Measurements from ENCODE around the gene INF2. TPM values are rescaled to one million over a fixed set of nuclear protein-coding genes. Genes with fewer than 3 reads are reported as not detected.

The INF2 gene
- total RNA-seq, 4 donors from 2014 or later: 187 to 510 (median 205) TPM

DNA sequence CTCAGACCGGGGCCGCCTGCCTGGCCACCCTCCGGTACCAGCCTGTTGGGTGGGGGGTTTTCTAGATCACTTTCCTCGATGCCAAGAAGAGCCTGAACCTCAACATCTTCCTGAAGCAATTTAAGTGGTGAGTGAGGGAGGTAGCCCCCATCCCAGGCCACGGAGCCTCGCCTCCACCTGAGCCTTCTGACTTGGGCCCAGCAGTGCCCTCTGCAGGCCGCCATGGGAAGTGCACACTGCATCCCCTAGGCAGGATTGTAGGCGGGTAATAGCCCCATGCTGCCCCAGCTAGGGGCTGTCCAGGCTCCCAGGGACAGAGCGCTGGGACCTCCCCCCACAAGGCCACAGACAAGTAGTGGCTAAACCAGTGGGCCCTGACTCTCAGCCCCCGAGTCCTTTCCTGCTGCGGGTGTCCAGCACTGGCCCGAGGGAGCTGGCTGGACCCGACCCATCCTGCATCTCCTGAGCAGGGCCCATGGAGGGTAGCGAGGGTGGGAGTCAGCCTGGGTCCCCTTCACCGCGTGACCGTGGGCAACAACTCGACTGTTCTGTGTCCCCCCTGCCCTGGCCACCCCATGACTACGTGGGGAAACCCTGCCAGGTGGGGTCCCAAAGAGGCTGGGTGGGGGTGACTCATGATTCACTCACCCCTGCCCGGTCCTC lies 19.3 kb downstream of the INF2 start:
- intact Hi-C loops (cut with DNase I; ENCODE audit: low total_unique reads): loop anchor here (2.0 kb wide), 1 partner anchor 58 kb away; no protein-coding TSS in a partner anchor
- Histone ChIP-seq H3K36me3 (peaks cover 0 to 30% (median 14%) of the 10 kb centered on the region in 4 donors), H3K27me3 (no peaks in the 10 kb centered on the region)

DNA sequence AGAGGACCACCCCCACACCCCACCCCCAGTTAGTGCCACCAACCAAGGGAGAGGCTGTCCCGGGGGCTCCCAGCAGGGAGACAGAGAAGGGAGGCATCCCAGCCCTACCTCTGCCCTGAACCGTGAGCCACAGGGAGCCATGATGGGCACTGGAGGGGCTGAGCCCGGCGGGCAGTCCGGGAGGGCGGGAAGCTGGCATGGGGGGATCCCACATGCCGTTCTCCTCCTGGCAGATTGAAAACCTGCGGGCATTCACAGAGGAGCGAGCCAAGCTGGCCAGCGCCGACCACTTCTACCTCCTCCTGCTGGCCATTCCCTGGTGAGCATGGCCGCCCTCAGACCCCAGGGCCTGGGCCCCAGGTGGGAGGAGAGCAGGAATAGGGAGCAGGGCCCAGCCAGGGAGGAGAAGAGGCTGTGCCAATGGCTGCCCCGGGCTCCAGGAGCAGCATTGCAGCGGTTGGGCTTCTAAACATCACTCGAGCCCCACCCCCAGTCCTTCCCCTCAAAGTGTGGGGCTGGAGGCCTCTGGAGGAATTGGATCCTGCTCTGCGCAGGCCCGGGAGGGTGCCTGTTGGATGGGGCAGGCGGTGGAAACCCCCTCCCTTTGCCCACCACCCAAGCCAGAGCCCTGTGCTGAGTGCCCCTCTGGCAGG lies 20.1 kb downstream of the INF2 start:
- no peak for DNase-seq
- in situ Hi-C loops (cut with MboI; ENCODE audit: low pct_ligation_motif_present in 1 of 4, low pct_unique_long_range_greater_than_20kb in 1 of 4, low sequenced_read_pairs in 3 of 4): loop anchor here in 2 of 4 donors (10.0 kb wide), 2 partner anchors 55 to 65 kb away; no protein-coding TSS in a partner anchor
- Histone ChIP-seq H3K9me3 (no peaks in the 10 kb centered on the region), H3K4me1 (no peaks in the 10 kb centered on the region), H3K36me3 (peaks cover 0 to 36% (median 14%) of the 10 kb centered on the region in 4 donors), H3K4me3 (no peak overlapping the region), H3K27me3 (no peaks in the 10 kb centered on the region), H3K27ac (no peak overlapping the region)
- intact Hi-C loops (cut with DNase I; ENCODE audit: low total_unique reads): loop anchor here (2.0 kb wide), 1 partner anchor 59 kb away; no protein-coding TSS in a partner anchor
- WGBS, 2 donors (ENCODE audit: low coverage in 1 of 2): 84% methylated on average over 17 of the region's 18 CpGs; no CpG with 5 or more reads in 1 of the 2 donors
- TF ChIP-seq, protein P1, sequence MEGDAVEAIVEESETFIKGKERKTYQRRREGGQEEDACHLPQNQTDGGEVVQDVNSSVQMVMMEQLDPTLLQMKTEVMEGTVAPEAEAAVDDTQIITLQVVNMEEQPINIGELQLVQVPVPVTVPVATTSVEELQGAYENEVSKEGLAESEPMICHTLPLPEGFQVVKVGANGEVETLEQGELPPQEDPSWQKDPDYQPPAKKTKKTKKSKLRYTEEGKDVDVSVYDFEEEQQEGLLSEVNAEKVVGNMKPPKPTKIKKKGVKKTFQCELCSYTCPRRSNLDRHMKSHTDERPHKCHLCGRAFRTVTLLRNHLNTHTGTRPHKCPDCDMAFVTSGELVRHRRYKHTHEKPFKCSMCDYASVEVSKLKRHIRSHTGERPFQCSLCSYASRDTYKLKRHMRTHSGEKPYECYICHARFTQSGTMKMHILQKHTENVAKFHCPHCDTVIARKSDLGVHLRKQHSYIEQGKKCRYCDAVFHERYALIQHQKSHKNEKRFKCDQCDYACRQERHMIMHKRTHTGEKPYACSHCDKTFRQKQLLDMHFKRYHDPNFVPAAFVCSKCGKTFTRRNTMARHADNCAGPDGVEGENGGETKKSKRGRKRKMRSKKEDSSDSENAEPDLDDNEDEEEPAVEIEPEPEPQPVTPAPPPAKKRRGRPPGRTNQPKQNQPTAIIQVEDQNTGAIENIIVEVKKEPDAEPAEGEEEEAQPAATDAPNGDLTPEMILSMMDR (IDR thresholded peaks at IDR 0.05): no peak
- TF ChIP-seq POLR2A (IDR thresholded peaks at IDR 0.05) (no peak), EP300 (IDR thresholded peaks at IDR 0.05; ENCODE audit: low read depth) (no peak), POLR2AphosphoS5 (IDR thresholded peaks at IDR 0.05) (no peak)

More for the DNA sequence above, 19.3 kb downstream of the INF2 start:
- DNase-seq: peak; percentile 78
- no peaks in the 10 kb centered on the region for H3K4me1 ChIP-seq
- whole genome bisulfite sequencing, 2 donors (ENCODE audit: low coverage in 1 of 2): 58 to 100% methylated on average over 2 to 18 of the region's 20 CpGs
- in situ Hi-C loops (cut with MboI; ENCODE audit: low pct_ligation_motif_present in 1 of 4, low pct_unique_long_range_greater_than_20kb in 1 of 4, low sequenced_read_pairs in 3 of 4): loop anchor here in 1 of 4 donors (10.0 kb wide), 1 partner anchor 54 kb away; no protein-coding TSS in a partner anchor
- H3K4me3 ChIP-seq: no peak overlapping the region
- H3K27ac ChIP-seq: no peak overlapping the region
- TF ChIP-seq POLR2AphosphoS5 (IDR thresholded peaks at IDR 0.05): peak in 2 of 3 donors; percentile 34 to 54
- TF ChIP-seq, protein P1 (IDR thresholded peaks at IDR 0.05): peak; percentile 97 to 98 (median 98)
- TF ChIP-seq POLR2A (IDR thresholded peaks at IDR 0.05): no peak
- H3K9me3 ChIP-seq: no peaks in the 10 kb centered on the region

DNA sequence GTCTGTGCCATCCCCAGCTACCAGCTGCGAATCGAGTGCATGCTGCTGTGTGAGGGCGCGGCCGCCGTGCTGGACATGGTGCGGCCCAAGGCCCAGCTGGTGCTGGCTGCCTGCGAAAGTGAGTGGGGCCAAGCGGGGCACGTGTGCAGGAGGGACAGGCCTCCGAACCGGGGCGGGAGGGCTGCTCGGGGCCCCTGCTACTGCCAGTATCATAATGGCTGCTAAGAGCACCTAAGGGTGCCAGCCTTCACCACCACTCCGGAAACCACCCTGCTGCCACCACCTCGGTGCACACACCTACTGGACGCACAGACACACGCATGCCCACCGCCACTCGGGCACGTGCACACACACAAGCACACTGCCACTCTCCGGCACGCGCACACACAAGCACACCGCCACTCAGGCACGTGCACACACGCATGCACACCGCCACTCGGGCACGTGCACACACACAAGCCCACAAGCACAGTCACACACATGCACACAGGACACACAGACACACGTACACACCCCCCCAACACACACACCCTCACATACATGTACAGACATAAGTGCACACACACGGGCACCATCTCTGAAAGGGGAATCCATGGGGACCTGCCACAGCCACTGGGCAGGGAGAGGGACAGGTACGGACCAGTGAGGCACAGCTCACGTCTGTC lies 20.8 kb downstream of the INF2 start:
- H3K27ac ChIP-seq: no peak overlapping the region
- no peaks in the 10 kb centered on the region for H3K4me1 ChIP-seq
- no peaks in the 10 kb centered on the region for H3K9me3 ChIP-seq
- WGBS, 2 donors (ENCODE audit: low coverage in 1 of 2): 94% methylated on average over 34 of the region's 34 CpGs; no CpG with 5 or more reads in 1 of the 2 donors
- in situ Hi-C loops (cut with MboI; ENCODE audit: low pct_ligation_motif_present in 1 of 4, low pct_unique_long_range_greater_than_20kb in 1 of 4, low sequenced_read_pairs in 3 of 4) (loop anchor here in 1 of 4 donors (10.0 kb wide), 1 partner anchor 65 kb away; no protein-coding TSS in a partner anchor), intact Hi-C loops (cut with DNase I; ENCODE audit: low total_unique reads) (no loop called here)
- peaks cover 0 to 41% (median 14%) of the 10 kb centered on the region in 4 donors for H3K36me3 ChIP-seq
- TF ChIP-seq, protein P1 (IDR thresholded peaks at IDR 0.05): no peak
- TF ChIP-seq POLR2AphosphoS5 (IDR thresholded peaks at IDR 0.05) (no peak), EP300 (IDR thresholded peaks at IDR 0.05; ENCODE audit: low read depth) (no peak), POLR2A (IDR thresholded peaks at IDR 0.05) (no peak)
- H3K4me3 ChIP-seq: no peak overlapping the region
- H3K27me3 ChIP-seq: no peaks in the 10 kb centered on the region
- DNase-seq: no peak

Data from transverse colon (tissue), 4 donors.